ENCODE data around the gene RAP1A.

RAP1A gene

GRCh38 chr1:111704776-111705175 lies 85.2 kb downstream of the RAP1A start:
- H3K36me3 ChIP-seq (replicated peaks; ENCODE audit: insufficient read depth, low read length), result no peaks in the 10 kb centered on the region
- no peak overlapping the region for H3K9ac ChIP-seq (ENCODE audit: low read length)
- no peaks in the 10 kb centered on the region for H4K20me1 ChIP-seq (ENCODE audit: insufficient read depth, low read length)
- no peak overlapping the region for H2AFZ ChIP-seq (ENCODE audit: low read length)
- no peaks in the 10 kb centered on the region for H3K79me2 ChIP-seq (ENCODE audit: low read length)
- H3K4me1 ChIP-seq (ENCODE audit: low read length), result peaks cover 20% of the 10 kb centered on the region
- TF ChIP-seq EZH2phosphoT487 (IDR thresholded peaks at IDR 0.05; ENCODE audit: low read length), result no peak
- no peak for TF ChIP-seq CTCF (IDR thresholded peaks at IDR 0.05; ENCODE audit: low read length)
- TF ChIP-seq EZH2 (optimal IDR thresholded peaks at IDR 0.05; ENCODE audit: low read depth, low read length), result no peak
- no peaks in the 10 kb centered on the region for H3K9me2 ChIP-seq (replicated peaks; ENCODE audit: insufficient read depth, low read length)
- no peaks in the 10 kb centered on the region for H3K9me3 ChIP-seq (replicated peaks; ENCODE audit: insufficient read depth, low read length)
- H3K27me3 ChIP-seq (replicated peaks; ENCODE audit: insufficient read depth, low read length), result no peaks in the 10 kb centered on the region
- H3F3A ChIP-seq (ENCODE audit: insufficient read depth, low read length), result peaks cover 14% of the 10 kb centered on the region; the same call in 1 of the 2 replicates
- H3K4me3 ChIP-seq (ENCODE audit: low read length), result no peak overlapping the region
- H3K4me2 ChIP-seq (ENCODE audit: low read depth, low read length), result no peak overlapping the region
- no peak overlapping the region for H3K27ac ChIP-seq (ENCODE audit: low read length)
- DNase-seq, result no peak

GRCh38 chr1:111705841-111706240 lies 86.3 kb downstream of the RAP1A start:
- DNase-seq, result no peak
- Histone ChIP-seq H2AFZ (ENCODE audit: low read length) (no peak overlapping the region), H3K4me2 (ENCODE audit: low read depth, low read length) (no peak overlapping the region; the same call in 1 of the 2 replicates), H3K27me3 (replicated peaks; ENCODE audit: insufficient read depth, low read length) (no peaks in the 10 kb centered on the region), H3K4me3 (ENCODE audit: low read length) (no peak overlapping the region), H3F3A (ENCODE audit: insufficient read depth, low read length) (peaks cover 14% of the 10 kb centered on the region; the same call in 1 of the 2 replicates), H3K36me3 (replicated peaks; ENCODE audit: insufficient read depth, low read length) (no peaks in the 10 kb centered on the region), H3K4me1 (ENCODE audit: low read length) (peaks cover 20% of the 10 kb centered on the region), H3K27ac (ENCODE audit: low read length) (no peak overlapping the region), H3K79me2 (ENCODE audit: low read length) (no peaks in the 10 kb centered on the region), H3K9ac (ENCODE audit: low read length) (no peak overlapping the region), H3K9me2 (replicated peaks; ENCODE audit: insufficient read depth, low read length) (no peaks in the 10 kb centered on the region), H3K9me3 (replicated peaks; ENCODE audit: insufficient read depth, low read length) (no peaks in the 10 kb centered on the region), H4K20me1 (ENCODE audit: insufficient read depth, low read length) (no peaks in the 10 kb centered on the region)
- TF ChIP-seq EZH2phosphoT487 (IDR thresholded peaks at IDR 0.05; ENCODE audit: low read length) (no peak), CTCF (IDR thresholded peaks at IDR 0.05; ENCODE audit: low read length) (no peak), EZH2 (optimal IDR thresholded peaks at IDR 0.05; ENCODE audit: low read depth, low read length) (no peak)

DNA sequence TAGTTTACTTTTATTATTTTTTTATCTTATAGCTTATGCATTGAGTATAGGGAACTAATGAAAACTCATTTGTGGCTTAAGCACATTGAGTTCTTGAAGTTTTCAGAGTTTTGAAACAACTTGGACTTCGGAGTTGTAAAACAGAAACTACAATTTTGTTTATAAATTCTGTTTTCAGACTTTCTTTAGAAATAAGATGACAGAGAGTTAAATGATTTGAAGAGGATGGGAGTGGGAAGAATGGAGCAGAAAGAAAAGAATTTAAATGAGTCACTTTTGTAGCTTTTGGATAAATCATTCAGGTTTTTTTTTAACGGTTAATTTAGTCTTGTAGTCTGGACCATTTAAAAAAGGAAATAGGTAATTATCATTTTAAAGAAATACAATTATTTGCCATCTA lies 87.3 kb downstream of the RAP1A start:
- Histone ChIP-seq H3K4me2 (ENCODE audit: low read depth, low read length) (peak overlapping the region; percentile 34; the same call in 1 of the 2 replicates), H3K9me3 (replicated peaks; ENCODE audit: insufficient read depth, low read length) (no peaks in the 10 kb centered on the region), H3K4me1 (ENCODE audit: low read length) (peaks cover 14% of the 10 kb centered on the region), H3F3A (ENCODE audit: insufficient read depth, low read length) (peaks cover 12% of the 10 kb centered on the region; the same call in 1 of the 2 replicates), H3K27me3 (replicated peaks; ENCODE audit: insufficient read depth, low read length) (no peaks in the 10 kb centered on the region), H3K9me2 (replicated peaks; ENCODE audit: insufficient read depth, low read length) (no peaks in the 10 kb centered on the region), H4K20me1 (ENCODE audit: insufficient read depth, low read length) (no peaks in the 10 kb centered on the region), H2AFZ (ENCODE audit: low read length) (no peak overlapping the region), H3K79me2 (ENCODE audit: low read length) (no peaks in the 10 kb centered on the region), H3K4me3 (ENCODE audit: low read length) (no peak overlapping the region), H3K36me3 (replicated peaks; ENCODE audit: insufficient read depth, low read length) (no peaks in the 10 kb centered on the region), H3K9ac (ENCODE audit: low read length) (no peak overlapping the region), H3K27ac (ENCODE audit: low read length) (no peak overlapping the region)
- DNase-seq, result no peak
- no peak for TF ChIP-seq EZH2phosphoT487 (IDR thresholded peaks at IDR 0.05; ENCODE audit: low read length)
- TF ChIP-seq EZH2 (optimal IDR thresholded peaks at IDR 0.05; ENCODE audit: low read depth, low read length), result no peak
- TF ChIP-seq CTCF (IDR thresholded peaks at IDR 0.05; ENCODE audit: low read length), result no peak
